Loucy (cell line): ENCODE results near the gene POU5F2.

Experiments
- H2AFZ ChIP-seq: fragments of 200-600 bp; sonication (generic); 2 replicates; pipeline ENCODE4 v1.6.0; 2016; ENCODE audit warnings: antibody characterized with exemption, mild to moderate bottlenecking, low read length, moderate library complexity
- H3F3A ChIP-seq: fragments of 200-600 bp; 2 replicates; pipeline ENCODE4 v1.6.0; 2016; ENCODE audit warnings: antibody characterized with exemption, low read depth, mild to moderate bottlenecking
- H3K27me3 ChIP-seq: fragments of 200-600 bp; sonication (generic); 2 replicates; pipeline ENCODE4 v1.6.1; 2014; ENCODE audit warnings: low read length, mild to moderate bottlenecking; ENCODE audit not compliant: insufficient read depth, poor library complexity, severe bottlenecking
- H3K36me3 ChIP-seq: fragments of 200-600 bp; sonication (generic); 2 replicates; pipeline ENCODE4 v1.6.1; 2016; ENCODE audit warnings: low read length; ENCODE audit not compliant: insufficient read depth
- H3K4me1 ChIP-seq: fragments of 200-600 bp; sonication (generic); 2 replicates; pipeline ENCODE4 v1.5.1; 2014; ENCODE audit warnings: low read length, mild to moderate bottlenecking; ENCODE audit not compliant: insufficient read depth, poor library complexity, severe bottlenecking
- H3K4me2 ChIP-seq: fragments of 200-600 bp; sonication (generic); 2 replicates; pipeline ENCODE4 v1.6.0; 2014; ENCODE audit warnings: antibody characterized with exemption, low read length, low read depth, mild to moderate bottlenecking; ENCODE audit not compliant: poor library complexity, severe bottlenecking
- H3K4me3 ChIP-seq: fragments of 200-600 bp; sonication (generic); 2 replicates; pipeline ENCODE4 v1.5.1; 2014; ENCODE audit warnings: low read length, mild to moderate bottlenecking, mixed read lengths; ENCODE audit not compliant: poor library complexity, severe bottlenecking
- H3K79me2 ChIP-seq: fragments of 200-600 bp; sonication (generic); 2 replicates; pipeline ENCODE4 v1.6.1; 2014; ENCODE audit warnings: low read length; ENCODE audit not compliant: insufficient read depth
- H3K9ac ChIP-seq: fragments of 200-600 bp; sonication (generic); 2 replicates; pipeline ENCODE4 v1.6.0; 2014; ENCODE audit warnings: mild to moderate bottlenecking, low read depth, low read length, moderate library complexity; ENCODE audit not compliant: poor library complexity, severe bottlenecking
- H3K9me2 ChIP-seq: fragments of 200-600 bp; sonication (generic); replicated peaks from 2 replicates; pipeline ENCODE4 v1.6.1; 2016; ENCODE audit warnings: low read depth, low read length, mixed read lengths
- H3K9me3 ChIP-seq: fragments of 200-600 bp; sonication (generic); 2 replicates; pipeline ENCODE4 v1.6.1; 2014; ENCODE audit warnings: mild to moderate bottlenecking, antibody characterized with exemption, low read length, low read depth; ENCODE audit not compliant: insufficient read depth
- H4K20me1 ChIP-seq: fragments of 200-600 bp; sonication (generic); 2 replicates; pipeline ENCODE4 v1.6.0; 2014; ENCODE audit warnings: antibody characterized with exemption, low read length, mild to moderate bottlenecking; ENCODE audit not compliant: insufficient read depth, poor library complexity, severe bottlenecking
- CTCF ChIP-seq: fragments of 200-600 bp; sonication (generic); conservative IDR thresholded peaks from 2 replicates; pipeline ENCODE4 v1.5.1; 2014; ENCODE audit warnings: mild to moderate bottlenecking, antibody characterized with exemption, low read length
- EZH2phosphoT487 ChIP-seq: fragments of 200-600 bp; IDR thresholded peaks from 2 replicates; pipeline ENCODE4 v1.6.1; 2018; ENCODE audit warnings: antibody characterized with exemption, mild to moderate bottlenecking, moderate library complexity, borderline replicate concordance

The POU5F2 gene

GRCh38 chr5:93715327-93715726 lies 26.1 kb downstream of the POU5F2 start:
- no peaks in the 10 kb centered on the region for H3K4me1 ChIP-seq
- no peaks in the 10 kb centered on the region for H3K27me3 ChIP-seq
- no peak overlapping the region for H2AFZ ChIP-seq
- H3K36me3 ChIP-seq = no peaks in the 10 kb centered on the region
- no peaks in the 10 kb centered on the region for H4K20me1 ChIP-seq
- no peak overlapping the region for H3K4me3 ChIP-seq
- H3K79me2 ChIP-seq = no peaks in the 10 kb centered on the region
- H3K9me2 ChIP-seq = no peaks in the 10 kb centered on the region
- no peaks in the 10 kb centered on the region for H3F3A ChIP-seq
- TF ChIP-seq EZH2phosphoT487 (no peak), CTCF (no peak)
- H3K9me3 ChIP-seq = no peaks in the 10 kb centered on the region
- no peak overlapping the region for H3K4me2 ChIP-seq
- no peak overlapping the region for H3K9ac ChIP-seq

DNA sequence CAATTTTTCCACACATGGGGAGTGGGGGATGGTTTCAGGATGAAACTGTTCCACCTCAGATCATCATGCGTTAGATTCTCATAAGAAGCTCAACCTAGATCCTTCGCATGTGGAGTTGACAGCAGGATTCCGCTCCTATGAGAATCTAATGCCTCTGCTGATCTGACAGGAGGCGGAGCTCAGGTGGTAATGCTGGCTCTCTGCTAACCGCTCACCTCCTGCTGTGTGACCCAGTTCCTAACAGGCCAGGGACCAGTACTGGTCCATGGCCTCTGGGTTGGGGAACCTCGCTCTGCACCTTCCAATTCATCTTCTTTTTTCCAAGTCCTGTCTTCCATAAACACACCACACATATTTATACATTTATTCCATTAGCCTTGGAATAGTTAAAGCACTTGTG lies 33.0 kb downstream of the POU5F2 start:
- Histone ChIP-seq H4K20me1 (no peaks in the 10 kb centered on the region), H2AFZ (no peak overlapping the region), H3K9me3 (no peaks in the 10 kb centered on the region), H3K9me2 (no peaks in the 10 kb centered on the region), H3F3A (no peaks in the 10 kb centered on the region), H3K36me3 (no peaks in the 10 kb centered on the region), H3K4me1 (no peaks in the 10 kb centered on the region), H3K4me3 (no peak overlapping the region), H3K9ac (no peak overlapping the region), H3K4me2 (no peak overlapping the region), H3K27me3 (no peaks in the 10 kb centered on the region), H3K79me2 (no peaks in the 10 kb centered on the region)
- TF ChIP-seq CTCF (no peak), EZH2phosphoT487 (no peak)

DNA sequence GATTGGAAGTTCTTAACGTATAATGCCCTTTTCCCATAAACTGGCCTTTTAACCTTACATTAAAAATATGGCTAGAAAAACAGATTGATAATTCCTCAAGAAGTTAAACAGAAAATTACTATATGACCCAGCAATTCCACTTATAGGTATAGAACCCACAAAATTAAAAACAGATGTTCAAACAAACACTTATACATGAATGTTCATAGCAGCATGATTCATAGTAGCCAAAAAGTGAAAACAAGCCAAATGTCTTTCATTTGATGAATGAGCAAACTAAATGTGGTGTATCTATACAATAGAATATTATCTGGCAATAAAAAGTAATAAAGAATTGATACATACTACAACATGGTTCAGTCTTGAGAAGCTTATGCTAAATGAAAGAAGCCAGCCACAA lies 35.5 kb downstream of the POU5F2 start:
- no peaks in the 10 kb centered on the region for H3K9me2 ChIP-seq
- H2AFZ ChIP-seq = no peak overlapping the region
- no peaks in the 10 kb centered on the region for H3K27me3 ChIP-seq
- H4K20me1 ChIP-seq = no peaks in the 10 kb centered on the region
- no peaks in the 10 kb centered on the region for H3K79me2 ChIP-seq
- H3K4me3 ChIP-seq = no peak overlapping the region
- H3K36me3 ChIP-seq = no peaks in the 10 kb centered on the region
- TF ChIP-seq EZH2phosphoT487 (no peak), CTCF (no peak)
- no peak overlapping the region for H3K9ac ChIP-seq
- H3K4me1 ChIP-seq = no peaks in the 10 kb centered on the region
- H3F3A ChIP-seq = no peaks in the 10 kb centered on the region
- no peak overlapping the region for H3K4me2 ChIP-seq
- H3K9me3 ChIP-seq = no peaks in the 10 kb centered on the region
